GM23338 (cell line): ENCODE results near the gene NOL9. TPM values are rescaled to one million over a fixed set of nuclear protein-coding genes. Genes with fewer than 3 reads are reported as not detected.

Experiments used
- ATAC-seq: fragments of 200-7000 bp; cut with Tn5 transposase; 3 replicates; pipeline ENCODE4 v1.9.1; 2020
- DNase-seq: peaks from one replicate; pipeline ENCODE4 v3.0.0-alpha.2; 2015; ENCODE audit warnings: low spot score
- H2AFZ ChIP-seq: fragments of 200-600 bp; sonication (generic); 2 replicates; pipeline ENCODE4 v1.8.0; 2016; ENCODE audit warnings: antibody characterized with exemption, mild to moderate bottlenecking, moderate library complexity
- H3F3A ChIP-seq: fragments of 200-600 bp; sonication (generic); replicated peaks from 2 replicates; pipeline ENCODE4 v1.8.0; 2017; ENCODE audit warnings: antibody characterized with exemption, mixed run types, low read depth
- H3K27ac ChIP-seq: fragments of 200-600 bp; sonication (generic); 2 replicates; pipeline ENCODE4 v1.6.1; 2016; ENCODE audit warnings: low read depth
- H3K27me3 ChIP-seq: fragments of 200-600 bp; sonication (generic); 2 replicates; pipeline ENCODE4 v1.8.0; 2016; ENCODE audit warnings: mild to moderate bottlenecking, mixed run types, moderate library complexity; ENCODE audit not compliant: insufficient read depth
- H3K36me3 ChIP-seq: fragments of 200-600 bp; sonication (generic); 2 replicates; pipeline ENCODE4 v1.8.0; 2016; ENCODE audit warnings: mild to moderate bottlenecking; ENCODE audit not compliant: insufficient read depth
- H3K4me1 ChIP-seq: fragments of 200-600 bp; sonication (generic); 2 replicates; pipeline ENCODE4 v1.8.0; 2016; ENCODE audit warnings: mild to moderate bottlenecking, moderate library complexity; ENCODE audit not compliant: insufficient read depth
- H3K4me2 ChIP-seq: fragments of 200-600 bp; sonication (generic); 2 replicates; pipeline ENCODE4 v1.7.1; 2017; ENCODE audit warnings: mixed run types
- H3K4me3 ChIP-seq: fragments of 200-600 bp; sonication (generic); 2 replicates; pipeline ENCODE4 v1.6.1; 2016; ENCODE audit warnings: mixed run types
- H3K79me2 ChIP-seq: fragments of 200-600 bp; sonication (generic); replicated peaks from 2 replicates; pipeline ENCODE4 v1.8.0; 2017; ENCODE audit warnings: mild to moderate bottlenecking; ENCODE audit not compliant: insufficient read depth
- H3K9me2 ChIP-seq: fragments of 200-600 bp; sonication (generic); 2 replicates; pipeline ENCODE4 v1.8.0; 2017; ENCODE audit not compliant: insufficient read depth
- H4K20me1 ChIP-seq: fragments of 200-600 bp; sonication (generic); replicated peaks from 2 replicates; pipeline ENCODE4 v1.8.0; 2017; ENCODE audit warnings: mild to moderate bottlenecking; ENCODE audit not compliant: insufficient read depth
- H3K27ac Mint-ChIP-seq: 2 replicates; pipeline ENCODE4 v1.8.0; 2020; ENCODE audit warnings: inconsistent platforms, mild to moderate bottlenecking, moderate library complexity, mixed read lengths
- H3K27me3 Mint-ChIP-seq: 3 replicates; pipeline ENCODE4 v1.8.0; 2022; ENCODE audit warnings: low read depth, mild to moderate bottlenecking, moderate library complexity, mixed read lengths, inconsistent platforms; ENCODE audit not compliant: insufficient read depth, poor library complexity
- H3K36me3 Mint-ChIP-seq: 3 replicates; pipeline ENCODE4 v1.8.0; 2021; ENCODE audit warnings: low read depth, mild to moderate bottlenecking, inconsistent platforms, moderate library complexity, mixed read lengths
- H3K4me1 Mint-ChIP-seq: 3 replicates; pipeline ENCODE4 v1.8.0; 2020; ENCODE audit warnings: mild to moderate bottlenecking, inconsistent platforms, mixed read lengths
- H3K4me3 Mint-ChIP-seq: 3 replicates; pipeline ENCODE4 v1.8.0; 2021; ENCODE audit warnings: moderate library complexity, mild to moderate bottlenecking, inconsistent platforms, mixed read lengths
- H3K9me3 Mint-ChIP-seq: 3 replicates; pipeline ENCODE4 v1.8.0; 2020; ENCODE audit warnings: moderate library complexity, mild to moderate bottlenecking, inconsistent platforms, mixed read lengths
- CREB1 ChIP-seq: fragments of 250-450 bp; sonication (Bioruptor Pico); IDR thresholded peaks from 2 replicates; pipeline ENCODE4 v1.5.0; 2020; ENCODE audit warnings: low read depth, mild to moderate bottlenecking, moderate library complexity
- ETS1 ChIP-seq: IDR thresholded peaks from 2 replicates; pipeline ENCODE4 v1.6.1; 2016; ENCODE audit warnings: antibody characterized with exemption
- EZH2 ChIP-seq: fragments of 200-600 bp; sonication (generic); IDR thresholded peaks from one replicate; pipeline ENCODE4 v1.8.0; 2017; ENCODE audit warnings: antibody characterized with exemption, mild to moderate bottlenecking, low read depth; ENCODE audit not compliant: unreplicated experiment
- EZH2phosphoT487 ChIP-seq: fragments of 200-600 bp; sonication (generic); IDR thresholded peaks from one replicate; pipeline ENCODE4 v1.8.1; 2018; ENCODE audit warnings: antibody characterized with exemption; ENCODE audit not compliant: unreplicated experiment
- JUNB ChIP-seq: IDR thresholded peaks from one replicate; pipeline ENCODE4 v1.6.1; 2016; ENCODE audit warnings: antibody characterized with exemption; ENCODE audit not compliant: unreplicated experiment
- NANOG ChIP-seq: IDR thresholded peaks from 2 replicates; pipeline ENCODE4 v1.6.1; 2016; ENCODE audit warnings: antibody characterized with exemption, borderline replicate concordance
- STAT1 ChIP-seq: IDR thresholded peaks from one replicate; pipeline ENCODE4 v1.6.1; 2016; ENCODE audit warnings: antibody characterized with exemption; ENCODE audit not compliant: unreplicated experiment
- ZNF114 ChIP-seq: fragments of 250-450 bp; sonication (Bioruptor Pico); IDR thresholded peaks from 2 replicates; pipeline ENCODE4 v1.5.0; 2020; ENCODE audit warnings: mild to moderate bottlenecking, moderate library complexity
- ZNF331 ChIP-seq: fragments of 250-450 bp; sonication (Bioruptor Pico); IDR thresholded peaks from 2 replicates; pipeline ENCODE4 v1.5.0; 2020; ENCODE audit warnings: low read depth, mild to moderate bottlenecking, moderate library complexity
- ZNF462 ChIP-seq: fragments of 250-450 bp; sonication (Bioruptor Pico); IDR thresholded peaks from 2 replicates; pipeline ENCODE4 v1.5.0; 2020; ENCODE audit warnings: mild to moderate bottlenecking, moderate library complexity
- polyA plus RNA-seq: library from polyadenylated mRNA; unstranded; fragments of >200 nt; fragmentation: Nextera tagmentation; extraction: Ambion mirVana; gene quantifications from 2 replicates; pipeline ENCODE4 v1.2.1, GENCODE V29; 2016
- total RNA-seq: library from RNA; depleted of rRNA; stranded (reverse); fragments of >200 nt; shearing (Covaris generic); gene quantifications from 2 replicates; pipeline ENCODE4 v1.2.3, GENCODE V29; 2014
- TF ChIP-seq, protein P1 (sequence below), 2 experiments: fragments of 200-600 bp in 1 of 2; sonication (generic) in 1 of 2; conservative IDR thresholded peaks; 2 replicates each; pipeline versions ENCODE4 v1.5.1 to v1.6.1; 2016 to 2017; ENCODE audit warnings: antibody characterized with exemption in 2 of 2, low read depth in 2 of 2, mild to moderate bottlenecking in 2 of 2, moderate library complexity in 1 of 2

Gene NOL9
- total and polyA plus RNA-seq, 2 experiments from 2014 or later: 13.2 to 48.5 TPM

GRCh38 chr1:6510493-6510892 lies 43.8 kb downstream of the NOL9 start (continued):
- TF ChIP-seq ETS1: no peak
- TF ChIP-seq STAT1: no peak
- TF ChIP-seq, protein P1, sequence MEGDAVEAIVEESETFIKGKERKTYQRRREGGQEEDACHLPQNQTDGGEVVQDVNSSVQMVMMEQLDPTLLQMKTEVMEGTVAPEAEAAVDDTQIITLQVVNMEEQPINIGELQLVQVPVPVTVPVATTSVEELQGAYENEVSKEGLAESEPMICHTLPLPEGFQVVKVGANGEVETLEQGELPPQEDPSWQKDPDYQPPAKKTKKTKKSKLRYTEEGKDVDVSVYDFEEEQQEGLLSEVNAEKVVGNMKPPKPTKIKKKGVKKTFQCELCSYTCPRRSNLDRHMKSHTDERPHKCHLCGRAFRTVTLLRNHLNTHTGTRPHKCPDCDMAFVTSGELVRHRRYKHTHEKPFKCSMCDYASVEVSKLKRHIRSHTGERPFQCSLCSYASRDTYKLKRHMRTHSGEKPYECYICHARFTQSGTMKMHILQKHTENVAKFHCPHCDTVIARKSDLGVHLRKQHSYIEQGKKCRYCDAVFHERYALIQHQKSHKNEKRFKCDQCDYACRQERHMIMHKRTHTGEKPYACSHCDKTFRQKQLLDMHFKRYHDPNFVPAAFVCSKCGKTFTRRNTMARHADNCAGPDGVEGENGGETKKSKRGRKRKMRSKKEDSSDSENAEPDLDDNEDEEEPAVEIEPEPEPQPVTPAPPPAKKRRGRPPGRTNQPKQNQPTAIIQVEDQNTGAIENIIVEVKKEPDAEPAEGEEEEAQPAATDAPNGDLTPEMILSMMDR (conservative IDR thresholded peaks at IDR 0.05; ENCODE audit: low read depth in 2 of 2): no peak
- no peak for TF ChIP-seq EZH2
- no peak for TF ChIP-seq CREB1 (CRISPR knock-in tag)
- TF ChIP-seq EZH2phosphoT487: no peak

DNA sequence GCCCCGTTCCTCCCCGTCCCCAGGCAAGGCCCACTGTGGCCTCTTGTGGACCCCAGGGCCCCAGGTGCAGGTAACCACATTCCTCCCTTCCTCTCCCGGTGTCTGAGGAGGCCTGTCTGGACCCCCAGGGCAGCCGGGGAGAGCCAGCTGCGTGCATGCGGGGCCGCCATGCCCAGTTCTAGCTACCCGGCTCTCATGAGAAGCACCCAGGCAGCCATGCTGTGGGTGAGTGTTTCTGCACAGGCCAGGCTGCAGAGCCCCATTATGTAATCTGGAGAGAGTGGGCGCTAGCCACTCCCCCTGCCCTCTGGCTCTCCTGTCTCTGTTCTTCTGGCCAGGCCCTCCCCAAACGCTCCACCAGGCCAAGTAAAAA lies 44.4 kb downstream of the NOL9 start:
- no peaks in the 10 kb centered on the region for H3K36me3 Mint-ChIP-seq
- 0 out of 3 replicates have a peak, but pooled peaks cover 5% of the 10 kb centered on the region for H3K4me1 Mint-ChIP-seq
- no peaks in the 10 kb centered on the region for H3K36me3 ChIP-seq
- H3K27ac Mint-ChIP-seq: no peak overlapping the region
- ATAC-seq (no peak), DNase-seq (no peak)
- H3K9me2 ChIP-seq: no peaks in the 10 kb centered on the region
- H3K79me2 ChIP-seq: no peaks in the 10 kb centered on the region
- H3F3A ChIP-seq: no peaks in the 10 kb centered on the region
- H3K27ac ChIP-seq: no peak overlapping the region
- peaks cover 8% of the 10 kb centered on the region for H3K27me3 Mint-ChIP-seq
- H3K4me2 ChIP-seq: no peak overlapping the region
- H3K4me3 Mint-ChIP-seq: no peak overlapping the region
- H3K9me3 Mint-ChIP-seq: no peaks in the 10 kb centered on the region
- no peak overlapping the region for H2AFZ ChIP-seq
- H4K20me1 ChIP-seq: no peaks in the 10 kb centered on the region
- no peaks in the 10 kb centered on the region for H3K27me3 ChIP-seq
- no peaks in the 10 kb centered on the region for H3K4me1 ChIP-seq
- no peak overlapping the region for H3K4me3 ChIP-seq
- TF ChIP-seq STAT1: no peak
- no peak for TF ChIP-seq EZH2
- no peak for TF ChIP-seq NANOG
- TF ChIP-seq ZNF331 (CRISPR knock-in tag): no peak
- TF ChIP-seq JUNB: no peak
- no peak for TF ChIP-seq ZNF462 (CRISPR knock-in tag)
- no peak for TF ChIP-seq ZNF114
- TF ChIP-seq, protein P1 (conservative IDR thresholded peaks at IDR 0.05; ENCODE audit: low read depth in 2 of 2): no peak
